NT2/D1 (cell line): Measurements from ENCODE around the gene KCNJ14.

Source experiments
- DNase-seq: peaks from one replicate; pipeline ENCODE4 v3.0.0-alpha.2; 2011; ENCODE audit warnings: low read depth, low spot score
- H3K27me3 ChIP-seq: 2 replicates; pipeline ENCODE4 v1.6.0; 2011; ENCODE audit warnings: mild to moderate bottlenecking; ENCODE audit not compliant: insufficient read length, insufficient read depth
- H3K36me3 ChIP-seq: 2 replicates; pipeline ENCODE4 v1.6.1; 2011; ENCODE audit warnings: mild to moderate bottlenecking, low read length, mixed read lengths; ENCODE audit not compliant: insufficient read depth, insufficient read length
- H3K4me1 ChIP-seq: 2 replicates; pipeline ENCODE4 v1.5.1; 2011; ENCODE audit not compliant: insufficient read depth, insufficient read length
- H3K4me3 ChIP-seq: 2 replicates; pipeline ENCODE4 v1.5.1; 2011; ENCODE audit warnings: low read depth; ENCODE audit not compliant: insufficient read length
- H3K9ac ChIP-seq: 2 replicates; pipeline ENCODE4 v1.6.0; 2011; ENCODE audit warnings: low read depth; ENCODE audit not compliant: insufficient read length
- H3K9me3 ChIP-seq: 2 replicates; pipeline ENCODE4 v1.5.1; 2011; ENCODE audit warnings: mild to moderate bottlenecking, low read length; ENCODE audit not compliant: insufficient read depth
- SUZ12 ChIP-seq: IDR thresholded peaks from 2 replicates; pipeline ENCODE4 v1.6.1; 2011; ENCODE audit not compliant: insufficient read length, insufficient read depth; ENCODE audit errors: extremely low read depth
- YY1 ChIP-seq: IDR thresholded peaks from 2 replicates; pipeline ENCODE4 v1.6.1; 2011; ENCODE audit not compliant: insufficient read length, insufficient read depth
- ZNF274 ChIP-seq: IDR thresholded peaks from 2 replicates; pipeline ENCODE4 v1.6.1; 2011; ENCODE audit warnings: mild to moderate bottlenecking, low read depth, low read length

KCNJ14 gene

GRCh38 chr19:48418317-48419064 is 36.9 kb upstream of the KCNJ14 start:
- DNase-seq, result no peak
- no peaks in the 10 kb centered on the region for H3K9me3 ChIP-seq
- peak overlapping the region; percentile 70 for H3K9ac ChIP-seq
- H3K4me3 ChIP-seq, result no peak overlapping the region
- H3K36me3 ChIP-seq, result peaks cover 6% of the 10 kb centered on the region
- H3K4me1 ChIP-seq, result peaks cover 12% of the 10 kb centered on the region
- H3K27me3 ChIP-seq, result peaks cover 11% of the 10 kb centered on the region
- TF ChIP-seq SUZ12 (no peak), YY1 (no peak), ZNF274 (no peak)

- TF ChIP-seq SUZ12 (no peak), YY1 (no peak), ZNF274 (no peak)
- peak overlapping the region; percentile 11 for H3K4me3 ChIP-seq
- peaks cover 2% of the 10 kb centered on the region for H3K27me3 ChIP-seq
- peaks cover 7% of the 10 kb centered on the region for H3K4me1 ChIP-seq
- peaks cover 6% of the 10 kb centered on the region for H3K36me3 ChIP-seq
- H3K9me3 ChIP-seq, result no peaks in the 10 kb centered on the region
- H3K9ac ChIP-seq, result peak overlapping the region; percentile 70
- no peak for DNase-seq
Measured at GRCh38 chr19:48419158-48419920, 36.0 kb upstream of the KCNJ14 start.

GRCh38 chr19:48421548-48421947 is 33.8 kb upstream of the KCNJ14 start:
- H3K9me3 ChIP-seq, result no peaks in the 10 kb centered on the region
- no peak for DNase-seq
- H3K9ac ChIP-seq, result peak overlapping the region; percentile 10
- no peaks in the 10 kb centered on the region for H3K36me3 ChIP-seq
- H3K4me1 ChIP-seq, result peaks cover 7% of the 10 kb centered on the region
- H3K27me3 ChIP-seq, result no peaks in the 10 kb centered on the region
- no peak for TF ChIP-seq SUZ12
- no peak for TF ChIP-seq ZNF274
- no peak for TF ChIP-seq YY1
- H3K4me3 ChIP-seq, result no peak overlapping the region

- Histone ChIP-seq H3K27me3 (no peaks in the 10 kb centered on the region), H3K36me3 (no peaks in the 10 kb centered on the region), H3K4me1 (no peaks in the 10 kb centered on the region), H3K9ac (peak overlapping the region; percentile 64), H3K9me3 (no peaks in the 10 kb centered on the region), H3K4me3 (no peak overlapping the region)
- DNase-seq, result no peak
- TF ChIP-seq YY1, result no peak
- no peak for TF ChIP-seq ZNF274
- no peak for TF ChIP-seq SUZ12
Measured at GRCh38 chr19:48424694-48425219, 30.6 kb upstream of the KCNJ14 start.

- Histone ChIP-seq H3K9me3 (no peaks in the 10 kb centered on the region), H3K4me1 (no peaks in the 10 kb centered on the region), H3K27me3 (no peaks in the 10 kb centered on the region), H3K9ac (no peak overlapping the region), H3K4me3 (no peak overlapping the region), H3K36me3 (no peaks in the 10 kb centered on the region)
- TF ChIP-seq SUZ12 (no peak), ZNF274 (no peak), YY1 (no peak)
- DNase-seq, result no peak
Measured at GRCh38 chr19:48428670-48429069, 26.7 kb upstream of the KCNJ14 start.

GRCh38 chr19:48433337-48433736 is 22.0 kb upstream of the KCNJ14 start:
- Histone ChIP-seq H3K9ac (no peak overlapping the region), H3K4me1 (peaks cover 3% of the 10 kb centered on the region), H3K27me3 (no peaks in the 10 kb centered on the region), H3K4me3 (no peak overlapping the region), H3K9me3 (no peaks in the 10 kb centered on the region), H3K36me3 (no peaks in the 10 kb centered on the region)
- DNase-seq, result no peak
- no peak for TF ChIP-seq YY1
- TF ChIP-seq ZNF274, result no peak
- no peak for TF ChIP-seq SUZ12

- H3K9ac ChIP-seq, result no peak overlapping the region
- DNase-seq, result no peak
- peaks cover 3% of the 10 kb centered on the region for H3K4me1 ChIP-seq
- H3K36me3 ChIP-seq, result no peaks in the 10 kb centered on the region
- no peaks in the 10 kb centered on the region for H3K9me3 ChIP-seq
- no peak overlapping the region for H3K4me3 ChIP-seq
- TF ChIP-seq YY1 (no peak), SUZ12 (no peak), ZNF274 (no peak)
- H3K27me3 ChIP-seq, result peaks cover 1% of the 10 kb centered on the region
Measured at GRCh38 chr19:48436586-48436985, 18.8 kb upstream of the KCNJ14 start.
